Fibroblast of mammary gland (primary cell): ENCODE results near the gene NXPH3.

Source experiments
- DNase-seq: peaks from one replicate; pipeline ENCODE4 v3.0.0-alpha.2; 2010; ENCODE audit warnings: low read depth
- H3K4me3 ChIP-seq: 2 replicates; pipeline ENCODE4 v1.5.1; 2011; ENCODE audit warnings: low read depth, mild to moderate bottlenecking, low read length, moderate library complexity; ENCODE audit not compliant: control insufficient read depth
- TF ChIP-seq, protein P1 (sequence below): conservative IDR thresholded peaks from 2 replicates; pipeline ENCODE4 v1.5.1; 2011; ENCODE audit warnings: low read depth, low read length, inconsistent platforms; ENCODE audit not compliant: control insufficient read depth, insufficient read depth

The NXPH3 gene

GRCh38 chr17:49575679-49576087 is at the start of gene NXPH3:
TSS of gene NXPH3 (plus strand) at chr17:49575871. CDS start at chr17:49576220, 349 bp downstream.
- DNase-seq, result peak; percentile 33
- TF ChIP-seq, protein P1, sequence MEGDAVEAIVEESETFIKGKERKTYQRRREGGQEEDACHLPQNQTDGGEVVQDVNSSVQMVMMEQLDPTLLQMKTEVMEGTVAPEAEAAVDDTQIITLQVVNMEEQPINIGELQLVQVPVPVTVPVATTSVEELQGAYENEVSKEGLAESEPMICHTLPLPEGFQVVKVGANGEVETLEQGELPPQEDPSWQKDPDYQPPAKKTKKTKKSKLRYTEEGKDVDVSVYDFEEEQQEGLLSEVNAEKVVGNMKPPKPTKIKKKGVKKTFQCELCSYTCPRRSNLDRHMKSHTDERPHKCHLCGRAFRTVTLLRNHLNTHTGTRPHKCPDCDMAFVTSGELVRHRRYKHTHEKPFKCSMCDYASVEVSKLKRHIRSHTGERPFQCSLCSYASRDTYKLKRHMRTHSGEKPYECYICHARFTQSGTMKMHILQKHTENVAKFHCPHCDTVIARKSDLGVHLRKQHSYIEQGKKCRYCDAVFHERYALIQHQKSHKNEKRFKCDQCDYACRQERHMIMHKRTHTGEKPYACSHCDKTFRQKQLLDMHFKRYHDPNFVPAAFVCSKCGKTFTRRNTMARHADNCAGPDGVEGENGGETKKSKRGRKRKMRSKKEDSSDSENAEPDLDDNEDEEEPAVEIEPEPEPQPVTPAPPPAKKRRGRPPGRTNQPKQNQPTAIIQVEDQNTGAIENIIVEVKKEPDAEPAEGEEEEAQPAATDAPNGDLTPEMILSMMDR, result no peak
- H3K4me3 ChIP-seq, result peak within 1 kb of the TSS; percentile 55

DNA sequence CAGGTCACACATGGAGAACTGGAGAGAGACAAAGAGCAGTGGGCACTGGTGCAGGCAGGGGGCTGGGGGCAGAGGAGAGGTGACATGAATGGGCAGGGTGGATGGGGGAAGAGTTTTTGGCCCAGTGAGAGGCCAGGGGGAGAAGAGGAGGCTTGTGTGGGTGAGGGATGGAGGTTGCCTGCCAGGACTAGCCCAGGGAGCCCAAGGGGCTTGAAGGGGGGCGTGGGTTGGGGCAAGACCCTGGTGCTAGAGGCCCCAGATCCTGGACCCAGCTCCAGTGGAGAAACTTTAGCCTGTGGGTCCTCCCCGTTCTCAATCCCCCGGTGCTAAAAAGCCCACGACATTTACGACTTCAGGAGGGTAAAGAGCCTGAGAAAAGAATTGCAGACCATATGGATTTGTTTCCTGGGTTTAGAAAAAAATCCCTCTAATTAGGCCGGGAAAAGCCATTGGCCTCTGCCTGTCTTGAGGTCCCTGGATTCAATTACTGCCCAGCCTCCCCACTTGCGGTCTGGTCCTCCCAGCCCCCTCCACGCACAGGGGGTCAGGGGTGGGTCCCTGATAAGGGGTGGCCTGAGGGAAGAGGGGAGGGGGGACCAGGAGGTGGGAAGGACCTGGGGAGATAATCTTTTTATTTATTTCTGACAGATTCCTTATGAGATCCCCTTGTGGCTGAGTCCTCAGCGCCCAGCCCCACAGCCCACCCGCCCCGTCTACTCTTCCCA is 47.6 kb upstream of the NXPH3 start:
- TF ChIP-seq, protein P1, result no peak

GRCh38 chr17:49528966-49529365 is 46.7 kb upstream of the NXPH3 start:
- TF ChIP-seq, protein P1, result no peak
- no peak for DNase-seq
- H3K4me3 ChIP-seq, result no peak overlapping the region

More for the DNA sequence above, 47.6 kb upstream of the NXPH3 start:
- DNase-seq, result no peak
- H3K4me3 ChIP-seq, result no peak overlapping the region

DNA sequence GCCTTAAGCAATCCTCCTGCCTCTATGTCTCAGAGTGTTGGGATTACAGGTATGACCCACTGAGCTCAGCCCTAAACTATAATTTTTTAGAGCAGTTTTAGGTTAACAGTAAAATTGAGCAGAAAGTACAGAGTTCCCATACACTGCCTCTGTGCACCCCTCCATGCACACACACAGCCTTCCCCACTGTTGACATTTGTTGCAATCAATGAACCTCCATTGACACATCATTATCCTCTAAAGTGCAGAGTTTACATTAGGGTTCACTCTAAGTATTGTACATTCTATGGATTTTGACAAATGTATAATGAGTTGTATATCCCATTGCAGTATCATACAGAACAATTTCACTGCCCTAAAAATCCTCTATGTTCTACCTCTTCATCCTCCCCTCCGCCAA is 45.6 kb upstream of the NXPH3 start:
- DNase-seq, result no peak
- no peak overlapping the region for H3K4me3 ChIP-seq
- TF ChIP-seq, protein P1, result no peak

GRCh38 chr17:49543860-49544259 is 31.8 kb upstream of the NXPH3 start:
- no peak for DNase-seq
- no peak overlapping the region for H3K4me3 ChIP-seq
- TF ChIP-seq, protein P1, result no peak

GRCh38 chr17:49545007-49545660 is 30.5 kb upstream of the NXPH3 start:
- TF ChIP-seq, protein P1, result no peak
- H3K4me3 ChIP-seq, result no peak overlapping the region
- DNase-seq, result no peak
